Hepatocyte (in vitro differentiated cells): ENCODE measurements around the gene CDC42BPA.

ENCODE experiments used
- CTCF ChIP-seq: fragments of 200-600 bp; sonication (generic); IDR thresholded peaks from 2 replicates; pipeline ENCODE4 v1.5.1; 2016; ENCODE audit warnings: antibody characterized with exemption, mild to moderate bottlenecking; ENCODE audit not compliant: poor library complexity
- EZH2 ChIP-seq: fragments of 200-600 bp; sonication (generic); IDR thresholded peaks from 2 replicates; pipeline ENCODE4 v1.6.1; 2016; ENCODE audit warnings: antibody characterized with exemption, mild to moderate bottlenecking, borderline replicate concordance

DNA sequence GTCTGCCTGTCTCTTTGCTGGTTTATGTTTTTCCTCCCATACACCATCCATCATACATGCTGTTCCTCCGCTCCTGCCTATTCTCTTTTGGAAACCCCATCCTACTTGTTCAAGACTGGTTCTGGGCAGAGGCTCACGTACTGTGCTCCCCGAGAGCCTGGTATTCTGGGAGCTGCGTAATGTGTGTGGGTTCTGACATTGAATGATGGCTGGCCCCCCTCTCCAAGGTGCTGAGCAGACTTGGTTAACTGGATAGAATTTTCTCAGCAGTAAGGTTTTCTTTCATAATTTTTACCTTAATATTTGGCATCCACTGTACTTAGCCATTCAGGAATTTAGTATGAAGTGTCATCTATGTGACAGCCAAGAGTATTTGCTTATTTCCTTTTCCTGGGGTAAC is 351.6 kb downstream of the CDC42BPA start:
- TF ChIP-seq EZH2 (no peak), CTCF (no peak)
